H1 (cell line): ENCODE measurements around the gene VPS13D. TPM values are rescaled to one million over a fixed set of nuclear protein-coding genes. Genes with fewer than 3 reads are reported as not detected.

Source experiments
- EGR1 ChIP-seq: IDR thresholded peaks from 2 replicates; pipeline ENCODE4 v1.6.1; 2011; ENCODE audit warnings: low read depth, low read length, borderline replicate concordance
- JUN ChIP-seq: IDR thresholded peaks from 2 replicates; pipeline ENCODE4 v1.6.1; 2011; ENCODE audit warnings: low read depth, mild to moderate bottlenecking, improper control_type of control experiment, low read length
- MAFK ChIP-seq: IDR thresholded peaks from 2 replicates; pipeline ENCODE4 v1.6.1; 2012; ENCODE audit warnings: low read depth, mild to moderate bottlenecking, improper control_type of control experiment, low read length
- MAX ChIP-seq: IDR thresholded peaks from 2 replicates; pipeline ENCODE4 v1.6.1; 2012; ENCODE audit warnings: inconsistent platforms
- NRF1 ChIP-seq: IDR thresholded peaks from 2 replicates; pipeline ENCODE4 v1.6.1; 2011; ENCODE audit warnings: mild to moderate bottlenecking, low read depth, low read length, improper control_type of control experiment
- POLR2A ChIP-seq, 2 experiments: IDR thresholded peaks; 1 replicate in 1 of 2; 2 replicates in 1 of 2; pipeline ENCODE4 v1.6.1; 2011; ENCODE audit warnings: low read depth in 2 of 2, low read length in 2 of 2, mild to moderate bottlenecking in 2 of 2; ENCODE audit errors: control extremely low read depth in 1 of 2
- POLR2AphosphoS5 ChIP-seq: IDR thresholded peaks from 2 replicates; pipeline ENCODE4 v1.6.1; 2011; ENCODE audit warnings: low read depth, low read length
- RFX5 ChIP-seq: IDR thresholded peaks from 2 replicates; pipeline ENCODE4 v1.6.1; 2011; ENCODE audit warnings: low read depth, low read length, improper control_type of control experiment, borderline replicate concordance
- polyA plus RNA-seq, 7 experiments: library from polyadenylated mRNA; depleted of rRNA in 3 of 7; stranded (reverse) in 5 of 7; unstranded in 2 of 7; fragments of >200 nt in 5 of 7; fragments of 200-250 nt in 2 of 7; gene quantifications; 1 replicate in 5 of 7; 2 replicates in 1 of 7; 4 replicates in 1 of 7; pipeline versions ENCODE4 v1.2.1 to v1.2.3, GENCODE V29; 2011 to 2013; ENCODE audit warnings: missing spikeins in 2 of 7, mixed read lengths in 2 of 7
- total RNA-seq: library from RNA; stranded (reverse); fragmentation: NEBNext Ultra II Directional; extraction: Animal tissue kit (Norgen Biotek cat#: 25700); gene quantifications from 2 replicates; pipeline ENCODE4 v1.2.1, GENCODE V29; 2021
- TF ChIP-seq, protein P1 (sequence below): IDR thresholded peaks from 2 replicates; pipeline ENCODE4 v1.6.1; 2012; ENCODE audit warnings: low read length, inconsistent platforms

The VPS13D gene
- total and polyA plus RNA-seq, 2 of the 8 experiments (the other 6 are each of a cell fraction or from before 2014, with no cell fraction given): 10.9 to 31.2 TPM

- no peak for TF ChIP-seq MAX
- TF ChIP-seq, protein P1, sequence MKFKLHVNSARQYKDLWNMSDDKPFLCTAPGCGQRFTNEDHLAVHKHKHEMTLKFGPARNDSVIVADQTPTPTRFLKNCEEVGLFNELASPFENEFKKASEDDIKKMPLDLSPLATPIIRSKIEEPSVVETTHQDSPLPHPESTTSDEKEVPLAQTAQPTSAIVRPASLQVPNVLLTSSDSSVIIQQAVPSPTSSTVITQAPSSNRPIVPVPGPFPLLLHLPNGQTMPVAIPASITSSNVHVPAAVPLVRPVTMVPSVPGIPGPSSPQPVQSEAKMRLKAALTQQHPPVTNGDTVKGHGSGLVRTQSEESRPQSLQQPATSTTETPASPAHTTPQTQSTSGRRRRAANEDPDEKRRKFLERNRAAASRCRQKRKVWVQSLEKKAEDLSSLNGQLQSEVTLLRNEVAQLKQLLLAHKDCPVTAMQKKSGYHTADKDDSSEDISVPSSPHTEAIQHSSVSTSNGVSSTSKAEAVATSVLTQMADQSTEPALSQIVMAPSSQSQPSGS: no peak
- TF ChIP-seq JUN: no peak
- no peak for TF ChIP-seq NRF1
- no peak for TF ChIP-seq RFX5
- no peak for TF ChIP-seq POLR2AphosphoS5
- no peak for TF ChIP-seq EGR1
- TF ChIP-seq POLR2A (IDR thresholded peaks at IDR 0.05; ENCODE audit: control extremely low read depth in 1 of 2, low read depth in 2 of 2, low read length in 2 of 2): no peak
- TF ChIP-seq MAFK: no peak
These were observed 204.3 kb downstream of the VPS13D start (continued) for GRCh38 chr1:12434174-12434573.
